ENCODE results near the gene TEC. TPM values are rescaled to one million over a fixed set of nuclear protein-coding genes. Genes with fewer than 3 reads are reported as not detected.

Gene TEC
- total RNA-seq, 4 donors from 2014 or later, result 3.6 to 12.7 (median 3.9) TPM

GRCh38 chr4:48138511-48138910 lies 131.1 kb downstream of the TEC start:
- TF ChIP-seq CTCF (IDR thresholded peaks at IDR 0.05), result no peak
- TF ChIP-seq POLR2A (IDR thresholded peaks at IDR 0.05), result no peak
- no peak for DNase-seq
- no peaks in the 10 kb centered on the region for H3K9me3 ChIP-seq
- H3K4me1 ChIP-seq, result peaks cover 9 to 14% of the 10 kb centered on the region in 2 donors
- H3K36me3 ChIP-seq, result no peaks in the 10 kb centered on the region
- 95 to 99% methylated on average over 7 of the region's 7 CpGs for WGBS, 2 donors
- no peak overlapping the region for H3K27ac ChIP-seq
- H3K4me3 ChIP-seq (replicated peaks in 1 of 3), result no peak overlapping the region
- intact Hi-C loops (cut with DNase I), result no loop called here
- no peaks in the 10 kb centered on the region for H3K27me3 ChIP-seq

- no peak overlapping the region for H3K4me3 ChIP-seq (replicated peaks in 1 of 3)
- H3K27ac ChIP-seq, result no peak overlapping the region
- H3K9me3 ChIP-seq, result no peaks in the 10 kb centered on the region
- intact Hi-C loops (cut with DNase I), result no loop called here
- H3K36me3 ChIP-seq, result no peaks in the 10 kb centered on the region
- no peak for TF ChIP-seq CTCF (IDR thresholded peaks at IDR 0.05)
- TF ChIP-seq POLR2A (IDR thresholded peaks at IDR 0.05), result no peak
- no peak for DNase-seq
- H3K27me3 ChIP-seq, result no peaks in the 10 kb centered on the region
- peaks cover 13 to 14% of the 10 kb centered on the region in 2 donors for H3K4me1 ChIP-seq
Observed at GRCh38 chr4:48137846-48138245, 131.8 kb downstream of the TEC start.

GRCh38 chr4:48134081-48134480 lies 135.6 kb downstream of the TEC start, which contains the start of gene TXK:
Gene TXK, minus strand, starts transcription at chr4:48134250. Its CDS starts 80 bp downstream, at chr4:48134170.
- no peaks in the 10 kb centered on the region for H3K36me3 ChIP-seq
- TF ChIP-seq POLR2A (IDR thresholded peaks at IDR 0.05), result no peak
- no peak for TF ChIP-seq CTCF (IDR thresholded peaks at IDR 0.05)
- 66 to 74% methylated on average over 5 of the region's 5 CpGs for WGBS, 2 donors
- H3K4me3 ChIP-seq (replicated peaks in 1 of 3), result no peak within 1 kb of the TSS
- peak within 1 kb of the TSS; percentile 3 to 70 (median 20) for H3K27ac ChIP-seq
- intact Hi-C loops (cut with DNase I), result no loop called here
- no peaks in the 10 kb centered on the region for H3K27me3 ChIP-seq
- H3K4me1 ChIP-seq, result peaks cover 31 to 44% of the 10 kb centered on the region in 2 donors
- H3K9me3 ChIP-seq, result no peaks in the 10 kb centered on the region
- DNase-seq, result no peak

- Histone ChIP-seq H3K4me3 (replicated peaks in 1 of 3) (no peak overlapping the region), H3K9me3 (no peaks in the 10 kb centered on the region), H3K27me3 (no peaks in the 10 kb centered on the region), H3K27ac (peak overlapping the region; percentile 3 to 70 (median 20)), H3K36me3 (no peaks in the 10 kb centered on the region), H3K4me1 (peaks cover 35 to 44% of the 10 kb centered on the region in 2 donors)
- no peak for TF ChIP-seq POLR2A (IDR thresholded peaks at IDR 0.05)
- TF ChIP-seq CTCF (IDR thresholded peaks at IDR 0.05), result no peak
- intact Hi-C loops (cut with DNase I), result no loop called here
- DNase-seq, result peak; percentile 31 to 35
Observed at GRCh38 chr4:48133669-48134068, 136.0 kb downstream of the TEC start.

- Histone ChIP-seq H3K27ac (peak overlapping the region in 2 of 3 donors; percentile 44 to 70), H3K36me3 (no peaks in the 10 kb centered on the region), H3K9me3 (no peaks in the 10 kb centered on the region), H3K4me3 (replicated peaks in 1 of 3) (no peak overlapping the region), H3K4me1 (peaks cover 51 to 56% of the 10 kb centered on the region in 2 donors), H3K27me3 (no peaks in the 10 kb centered on the region)
- WGBS, 2 donors, result 56 to 59% methylated on average over 4 of the region's 4 CpGs
- TF ChIP-seq POLR2A (IDR thresholded peaks at IDR 0.05) (no peak), CTCF (IDR thresholded peaks at IDR 0.05) (no peak)
- intact Hi-C loops (cut with DNase I), result no loop called here
- DNase-seq, result peak in 1 of 2 donors; percentile 25
Observed at GRCh38 chr4:48131736-48132135, 137.9 kb downstream of the TEC start.

Measured in thyroid gland (tissue), 4 donors.